HEK293 (cell line): ENCODE results near the gene PTPRN2.

Source experiments
- CTCF ChIA-PET: fragments of 350-600 bp; formaldehyde crosslinking; extraction: SDS; loops from one replicate; lab custom pipeline; 2021; ENCODE audit warnings: antibody characterized with exemption; lab: Yijun Ruan, JAX
- POLR2A ChIA-PET: fragments of 300-600 bp; formaldehyde crosslinking; extraction: SDS; loops from one replicate; lab custom pipeline; 2020; ENCODE audit warnings: antibody characterized with exemption, inconsistent platforms; lab: Yijun Ruan, JAX
- H3K27ac ChIP-seq: fragments of 200-500 bp; sonication (Bioruptor generic); 2 replicates; pipeline ENCODE4 v1.5.1; 2014; ENCODE audit warnings: low read depth, low read length, control low read depth, inconsistent platforms; ENCODE audit errors: extremely low read depth
- H3K36me3 ChIP-seq, 2 experiments: fragments of 200-500 bp in 1 of 2; sonication (Bioruptor generic) in 1 of 2; 1 replicate in 1 of 2; 2 replicates in 1 of 2; pipeline ENCODE4 v1.5.1; 2014 to 2017; ENCODE audit warnings: inconsistent platforms in 2 of 2, low read length in 2 of 2; ENCODE audit not compliant: control insufficient read depth in 2 of 2, insufficient read depth in 1 of 2
- H3K4me1 ChIP-seq: fragments of 200-500 bp; sonication (Bioruptor generic); 2 replicates; pipeline ENCODE4 v1.5.1; 2014; ENCODE audit warnings: mild to moderate bottlenecking, low read length, inconsistent platforms; ENCODE audit not compliant: control insufficient read depth, insufficient read depth
- H3K4me3 ChIP-seq: 2 replicates; pipeline ENCODE4 v1.5.1; 2011; ENCODE audit warnings: low read depth, mild to moderate bottlenecking, control low read depth, low read length, moderate library complexity
- H3K9me3 ChIP-seq: fragments of 200-500 bp; sonication (Bioruptor generic); 2 replicates; pipeline ENCODE4 v1.5.1; 2014; ENCODE audit warnings: low read depth, low read length, inconsistent platforms; ENCODE audit not compliant: control insufficient read depth, insufficient read depth
- GLIS1 ChIP-seq: fragments of 450-650 bp; formaldehyde crosslinking; IDR thresholded peaks from 2 replicates; pipeline ENCODE4 v1.5.1; 2016; ENCODE audit warnings: missing biosample characterization, missing genetic modification characterization
- PATZ1 ChIP-seq: fragments of 450-650 bp; formaldehyde crosslinking; IDR thresholded peaks from 2 replicates; pipeline ENCODE4 v1.5.1; 2016; ENCODE audit warnings: missing biosample characterization, missing genetic modification characterization
- PRDM10 ChIP-seq: fragments of 450-650 bp; formaldehyde crosslinking; IDR thresholded peaks from 2 replicates; pipeline ENCODE4 v1.5.1; 2016; ENCODE audit warnings: missing biosample characterization, missing genetic modification characterization
- SETDB1 ChIP-seq: IDR thresholded peaks from one replicate; pipeline ENCODE4 v1.6.1; 2017; ENCODE audit warnings: mild to moderate bottlenecking, low read length, moderate library complexity, mixed read lengths; ENCODE audit not compliant: insufficient read length
- TRIM28 ChIP-seq: IDR thresholded peaks from 2 replicates; pipeline ENCODE4 v1.6.1; 2011; ENCODE audit warnings: low read length, control low read depth, borderline replicate concordance
- ZBTB48 ChIP-seq: fragments of 450-650 bp; formaldehyde crosslinking; IDR thresholded peaks from 2 replicates; pipeline ENCODE4 v1.5.1; 2016; ENCODE audit warnings: missing biosample characterization, missing genetic modification characterization
- ZNF148 ChIP-seq: fragments of 450-650 bp; formaldehyde crosslinking; IDR thresholded peaks from 2 replicates; pipeline ENCODE4 v1.5.0; 2017; ENCODE audit warnings: missing biosample characterization, missing genetic modification characterization, borderline replicate concordance
- ZNF155 ChIP-seq: fragments of 450-650 bp; formaldehyde crosslinking; IDR thresholded peaks from 2 replicates; pipeline ENCODE4 v1.5.1; 2016; ENCODE audit warnings: missing biosample characterization, missing genetic modification characterization
- ZNF211 ChIP-seq: fragments of 450-650 bp; formaldehyde crosslinking; IDR thresholded peaks from 2 replicates; pipeline ENCODE4 v1.5.1; 2016; ENCODE audit warnings: low read depth, missing biosample characterization, missing genetic modification characterization
- ZNF23 ChIP-seq: fragments of 450-650 bp; formaldehyde crosslinking; IDR thresholded peaks from 2 replicates; pipeline ENCODE4 v1.5.1; 2016; ENCODE audit warnings: missing biosample characterization, missing genetic modification characterization, borderline replicate concordance
- ZNF280D ChIP-seq: fragments of 450-650 bp; formaldehyde crosslinking; IDR thresholded peaks from 2 replicates; pipeline ENCODE4 v1.5.1; 2016; ENCODE audit warnings: missing biosample characterization, missing genetic modification characterization
- ZNF324 ChIP-seq: fragments of 450-650 bp; formaldehyde crosslinking; IDR thresholded peaks from 2 replicates; pipeline ENCODE4 v1.5.1; 2016; ENCODE audit warnings: missing biosample characterization, missing genetic modification characterization
- ZNF529 ChIP-seq: fragments of 450-650 bp; formaldehyde crosslinking; IDR thresholded peaks from 2 replicates; pipeline ENCODE4 v1.5.1; 2017; ENCODE audit warnings: missing genetic modification characterization, missing biosample characterization; ENCODE audit not compliant: insufficient replicate concordance
- ZNF530 ChIP-seq: fragments of 450-650 bp; formaldehyde crosslinking; IDR thresholded peaks from 2 replicates; pipeline ENCODE4 v1.5.1; 2016; ENCODE audit warnings: low read depth, missing biosample characterization, missing genetic modification characterization
- ZNF600 ChIP-seq: fragments of 450-650 bp; formaldehyde crosslinking; IDR thresholded peaks from 2 replicates; pipeline ENCODE4 v1.5.1; 2016; ENCODE audit warnings: missing biosample characterization, missing genetic modification characterization
- ZNF677 ChIP-seq: fragments of 450-650 bp; IDR thresholded peaks from 2 replicates; pipeline ENCODE4 v1.5.0; 2018; ENCODE audit warnings: missing biosample characterization, mild to moderate bottlenecking, missing genetic modification characterization, moderate library complexity
- ZNF747 ChIP-seq: fragments of 450-650 bp; formaldehyde crosslinking; IDR thresholded peaks from 2 replicates; pipeline ENCODE4 v1.5.1; 2016; ENCODE audit warnings: missing biosample characterization, missing genetic modification characterization
- ZXDB ChIP-seq: fragments of 450-650 bp; formaldehyde crosslinking; IDR thresholded peaks from 2 replicates; pipeline ENCODE4 v1.5.1; 2016; ENCODE audit warnings: missing biosample characterization, missing genetic modification characterization

The PTPRN2 gene

GRCh38 chr7:157671358-157672255 is 916.0 kb downstream of the PTPRN2 start (continued):
- TF ChIP-seq ZNF677 (no peak), ZNF747 (tag by site-specific recombination) (no peak), ZNF148 (tag by site-specific recombination) (no peak)

- Histone ChIP-seq H3K4me1 (no peaks in the 10 kb centered on the region), H3K27ac (no peak overlapping the region), H3K4me3 (no peak overlapping the region), H3K9me3 (no peaks in the 10 kb centered on the region), H3K36me3 (no peaks in the 10 kb centered on the region)
- no peak for TF ChIP-seq ZNF530 (tag by site-specific recombination)
- TF ChIP-seq GLIS1 (tag by site-specific recombination): peak; percentile 49
- TF ChIP-seq PRDM10 (tag by site-specific recombination): 0 out of 2 replicates have a peak, but pooled peaks have one; percentile 13
- peak; percentile 55; the same call in 1 of the 2 replicates for TF ChIP-seq ZBTB48 (tag by site-specific recombination)
- TF ChIP-seq TRIM28: peak; percentile 80; the same call in 1 of the 2 replicates
- 0 out of 2 replicates have a peak, but pooled peaks have one; percentile 23 for TF ChIP-seq ZNF600
- no peak for TF ChIP-seq ZXDB (tag by site-specific recombination)
- CTCF ChIA-PET: no interaction called here
- POLR2A ChIA-PET: no interaction called here
Observed at GRCh38 chr7:157670490-157671357, 916.9 kb downstream of the PTPRN2 start.

GRCh38 chr7:157669768-157670351 is 917.8 kb downstream of the PTPRN2 start:
- POLR2A ChIA-PET: no interaction called here
- no peak overlapping the region for H3K4me3 ChIP-seq
- no peak overlapping the region for H3K27ac ChIP-seq
- H3K9me3 ChIP-seq: no peaks in the 10 kb centered on the region
- no peaks in the 10 kb centered on the region for H3K36me3 ChIP-seq
- CTCF ChIA-PET: no interaction called here
- H3K4me1 ChIP-seq: no peaks in the 10 kb centered on the region
- no peak for TF ChIP-seq ZNF280D
- no peak for TF ChIP-seq ZNF211 (tag by site-specific recombination)
- TF ChIP-seq ZNF155 (tag by site-specific recombination): no peak
- no peak for TF ChIP-seq ZNF529
- no peak for TF ChIP-seq SETDB1
- TF ChIP-seq PATZ1: no peak
- no peak for TF ChIP-seq ZNF324 (tag by site-specific recombination)
- TF ChIP-seq ZNF23: no peak
